HCT116 (cell line): ENCODE data around the gene ZAR1L. TPM values are rescaled to one million over a fixed set of nuclear protein-coding genes. Genes with fewer than 3 reads are reported as not detected.
A peak's percentile ranks its signal among the peaks of the same experiment; 100 is the strongest.

ENCODE experiments used
- ATAC-seq: fragments of 200-7000 bp; cut with Tn5 transposase; 2 replicates; pipeline ENCODE4 v1.9.1; 2020; ENCODE audit warnings: mild to moderate bottlenecking, moderate library complexity
- BruUV-seq: library from RNA; stranded (reverse); fragments of 400-500 nt; replicated peaks from 2 replicates; lab custom pipeline; 2021; lab: Mats Ljungman, UMichigan
- CTCF ChIA-PET: fragments of 300-600 bp; sonication (Branson Sonifier 250); formaldehyde crosslinking; loops from one replicate; lab custom pipeline; 2021; ENCODE audit warnings: antibody characterized with exemption; lab: Charles Lee
- POLR2A ChIA-PET: fragments of 300-600, 350-600 bp; sonication (Branson Sonifier 250); formaldehyde crosslinking; loops from one replicate; lab custom pipeline; 2021; ENCODE audit warnings: antibody characterized with exemption; lab: Charles Lee
- RAD21 ChIA-PET, 2 experiments: fragments of 300-600 bp; sonication (Branson Sonifier 250); formaldehyde crosslinking; loops; one replicate each; lab custom pipeline; 2023; ENCODE audit warnings: low total read pairs in 2 of 2; ENCODE audit not compliant: uncharacterized antibody in 2 of 2, unreplicated experiment in 2 of 2, low non-redundant PET in 1 of 2; lab: Charles Lee
- DNase-seq: peaks from one replicate; pipeline ENCODE4 v3.0.0-alpha.2; 2010; ENCODE audit warnings: low read depth, low spot score
- H2AFZ ChIP-seq: fragments of 200-600 bp; shearing (Covaris generic), sonication (generic); 2 replicates; pipeline ENCODE4 v1.6.1; 2017; ENCODE audit warnings: low read depth, mixed run types, mixed read lengths, antibody characterized with exemption, low read length; ENCODE audit not compliant: poor library complexity, severe bottlenecking
- H3K27ac ChIP-seq: 2 replicates; pipeline ENCODE4 v1.5.1; 2012; ENCODE audit warnings: low read depth, low read length
- H3K27me3 ChIP-seq: fragments of 200-600 bp; sonication (generic); 2 replicates; pipeline ENCODE4 v1.6.1; 2016; ENCODE audit warnings: mixed run types, low read length, mixed read lengths; ENCODE audit not compliant: insufficient read depth
- H3K36me3 ChIP-seq, 2 experiments: fragments of 200-500 bp in 1 of 2; fragments of 200-600 bp in 1 of 2; sonication (Bioruptor generic) in 1 of 2; sonication (generic) in 1 of 2; 2 replicates each; pipeline versions ENCODE4 v1.5.1 to v1.6.1; 2014 to 2016; ENCODE audit warnings: low read length in 2 of 2, inconsistent platforms in 1 of 2, mixed read lengths in 1 of 2, mixed run types in 1 of 2; ENCODE audit not compliant: insufficient read depth in 2 of 2, control insufficient read depth in 1 of 2
- H3K4me1 ChIP-seq, 2 experiments: fragments of 200-600 bp in 1 of 2; sonication (generic) in 1 of 2; 2 replicates each; pipeline versions ENCODE4 v1.5.1 to v1.6.1; 2012 to 2017; ENCODE audit warnings: low read length in 2 of 2, inconsistent platforms in 1 of 2, mild to moderate bottlenecking in 1 of 2, mixed read lengths in 1 of 2, mixed run types in 1 of 2, moderate library complexity in 1 of 2; ENCODE audit not compliant: insufficient read depth in 2 of 2, control insufficient read depth in 1 of 2
- H3K4me2 ChIP-seq: fragments of 200-600 bp; sonication (generic); 2 replicates; pipeline ENCODE4 v1.6.1; 2017; ENCODE audit warnings: mixed run types, low read length, mixed read lengths
- H3K4me3 ChIP-seq, 2 experiments: fragments of 200-600 bp in 1 of 2; sonication (generic) in 1 of 2; replicated peaks in 1 of 2; 2 replicates each; pipeline ENCODE4 v1.5.1; 2011 to 2016; ENCODE audit warnings: low read length in 2 of 2, control low read depth in 1 of 2, low read depth in 1 of 2, mild to moderate bottlenecking in 1 of 2, mixed read lengths in 1 of 2, mixed run types in 1 of 2
- H3K79me2 ChIP-seq: fragments of 200-600 bp; sonication (generic); 2 replicates; pipeline ENCODE4 v1.6.1; 2017; ENCODE audit warnings: mild to moderate bottlenecking, mixed run types, low read length, moderate library complexity, mixed read lengths; ENCODE audit not compliant: insufficient read depth
- H3K9ac ChIP-seq: fragments of 200-600 bp; sonication (generic); 2 replicates; pipeline ENCODE4 v1.6.1; 2016; ENCODE audit warnings: low read length, mixed read lengths
- H3K9me2 ChIP-seq: fragments of 200-600 bp; sonication (generic), shearing (Covaris generic); 2 replicates; pipeline ENCODE4 v1.6.1; 2017; ENCODE audit warnings: mixed run types, mild to moderate bottlenecking, moderate library complexity; ENCODE audit not compliant: insufficient read depth
- H3K9me3 ChIP-seq, 2 experiments: fragments of 200-500 bp in 1 of 2; fragments of 200-600 bp in 1 of 2; sonication (Bioruptor generic) in 1 of 2; sonication (generic) in 1 of 2; 2 replicates each; pipeline ENCODE4 v1.6.1; 2014 to 2017; ENCODE audit warnings: low read length in 2 of 2, mixed read lengths in 2 of 2, inconsistent platforms in 1 of 2, low read depth in 1 of 2, mild to moderate bottlenecking in 1 of 2, mixed run types in 1 of 2, moderate library complexity in 1 of 2; ENCODE audit not compliant: control insufficient read depth in 1 of 2, insufficient read depth in 1 of 2
- H4K20me1 ChIP-seq: fragments of 200-600 bp; sonication (generic), shearing (Covaris generic); 2 replicates; pipeline ENCODE4 v1.6.1; 2017; ENCODE audit warnings: mixed run types, mild to moderate bottlenecking, moderate library complexity; ENCODE audit not compliant: insufficient read depth
- CBX3 ChIP-seq: IDR thresholded peaks from 2 replicates; pipeline ENCODE4 v1.6.1; 2012; ENCODE audit warnings: low read depth
- EGR1 ChIP-seq: IDR thresholded peaks from 2 replicates; pipeline ENCODE4 v1.6.1; 2012; ENCODE audit warnings: low read depth
- ELF1 ChIP-seq: IDR thresholded peaks from 2 replicates; pipeline ENCODE4 v1.6.1; 2012; ENCODE audit warnings: low read depth, borderline replicate concordance
- EZH2 ChIP-seq: fragments of 200-600 bp; sonication (generic); IDR thresholded peaks from 2 replicates; pipeline ENCODE4 v1.6.1; 2017; ENCODE audit warnings: antibody characterized with exemption, mixed run types
- EZH2phosphoT487 ChIP-seq: fragments of 200-600 bp; IDR thresholded peaks from 2 replicates; pipeline ENCODE4 v1.6.1; 2018; ENCODE audit warnings: antibody characterized with exemption, borderline replicate concordance
- JUND ChIP-seq: IDR thresholded peaks from 2 replicates; pipeline ENCODE4 v1.6.1; 2012
- RAD21 ChIP-seq: IDR thresholded peaks from 2 replicates; pipeline ENCODE4 v1.6.1; 2012; ENCODE audit warnings: low read depth, mild to moderate bottlenecking
- SIN3A ChIP-seq: IDR thresholded peaks from 2 replicates; pipeline ENCODE4 v1.6.1; 2012; ENCODE audit warnings: low read depth
- SRF ChIP-seq: IDR thresholded peaks from 2 replicates; pipeline ENCODE4 v1.6.1; 2012; ENCODE audit warnings: low read depth
- YY1 ChIP-seq: IDR thresholded peaks from 2 replicates; pipeline ENCODE4 v1.6.1; 2011; ENCODE audit warnings: low read length, low read depth, moderate library complexity, mild to moderate bottlenecking; ENCODE audit not compliant: insufficient replicate concordance; ENCODE audit errors: extremely low read depth
- ZFX ChIP-seq: fragments of 450-650 bp; IDR thresholded peaks from 2 replicates; pipeline ENCODE4 v1.6.1; 2017
- ZNF274 ChIP-seq: fragments of 200-500 bp; sonication (Bioruptor generic); IDR thresholded peaks from 2 replicates; pipeline ENCODE4 v1.6.1; 2014; ENCODE audit warnings: mild to moderate bottlenecking, low read depth, low read length, inconsistent platforms
- intact Hi-C: fragments of 100-400 bp; cut with micrococcal nuclease; formaldehyde crosslinking; loops from 2 replicates; pipeline ENCODE4 v1.10.0; 2022
- total RNA-seq: library from RNA; stranded (reverse); gene quantifications from one replicate; pipeline ENCODE4 v1.2.1, GENCODE V29; 2021; ENCODE audit not compliant: unreplicated experiment
- TF ChIP-seq, protein P1 (sequence below): IDR thresholded peaks from 2 replicates; pipeline ENCODE4 v1.6.1; 2012
- TF ChIP-seq, protein P2 (sequence below): IDR thresholded peaks from 2 replicates; pipeline ENCODE4 v1.6.1; 2012; ENCODE audit warnings: low read depth
- TF ChIP-seq, protein P3 (sequence below): IDR thresholded peaks from 2 replicates; pipeline ENCODE4 v1.6.1; 2012

Gene ZAR1L
- total RNA-seq, 1 experiment from 2014 or later: 0.15 TPM

DNA sequence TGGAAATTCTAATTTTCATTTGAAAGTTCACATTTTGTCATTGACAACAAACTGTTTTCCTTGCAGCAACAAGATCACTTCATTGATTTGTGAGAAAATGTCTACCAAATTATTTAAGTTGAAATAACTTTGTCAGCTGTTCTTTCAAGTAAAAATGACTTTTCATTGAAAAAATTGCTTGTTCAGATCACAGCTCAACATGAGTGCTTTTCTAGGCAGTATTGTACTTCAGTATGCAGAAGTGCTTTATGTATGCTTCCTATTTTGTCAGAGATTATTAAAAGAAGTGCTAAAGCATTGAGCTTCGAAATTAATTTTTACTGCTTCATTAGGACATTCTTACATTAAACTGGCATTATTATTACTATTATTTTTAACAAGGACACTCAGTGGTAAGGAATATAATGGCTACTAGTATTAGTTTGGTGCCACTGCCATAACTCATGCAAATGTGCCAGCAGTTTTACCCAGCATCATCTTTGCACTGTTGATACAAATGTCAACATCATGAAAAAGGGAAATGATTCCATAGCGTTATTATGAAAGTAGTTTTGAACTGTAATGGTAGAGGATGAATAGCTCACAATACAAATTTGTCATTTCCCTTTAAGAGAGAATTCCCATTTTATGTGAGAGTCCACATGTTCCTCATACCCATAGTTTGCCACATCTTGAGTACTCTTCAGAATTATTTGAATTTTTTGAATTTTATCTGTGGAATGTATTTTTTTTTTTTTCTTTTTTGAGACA, 2.7 kb upstream of the ZAR1L start:
- ChIA-PET CTCF (interaction anchor here (0.9 to 1.9 kb wide), 2 partner anchors 154 to 408 kb away, joined by 3 to 4 read pairs; no protein-coding TSS in a partner anchor), POLR2A (no interaction called here)
- H3K4me3 ChIP-seq: no peak overlapping the region
- H2AFZ ChIP-seq: no peak overlapping the region
- H3K4me2 ChIP-seq: no peak overlapping the region
- no peaks in the 10 kb centered on the region for H3K9me2 ChIP-seq
- H3K4me1 ChIP-seq: peaks cover 7 to 16% of the 10 kb centered on the region in 2 experiments
- DNase-seq: no peak
- H3K27me3 ChIP-seq: no peaks in the 10 kb centered on the region
- no peak overlapping the region for H3K27ac ChIP-seq
- no TSS peak for BruUV-seq
- no peak for TF ChIP-seq ELF1
- TF ChIP-seq EGR1: no peak
- TF ChIP-seq EZH2phosphoT487: no peak
- no peak for TF ChIP-seq SIN3A
- no peak for TF ChIP-seq EZH2
- TF ChIP-seq SRF: no peak
- no peak for TF ChIP-seq RAD21
- TF ChIP-seq ZFX: no peak
- TF ChIP-seq, protein P1, sequence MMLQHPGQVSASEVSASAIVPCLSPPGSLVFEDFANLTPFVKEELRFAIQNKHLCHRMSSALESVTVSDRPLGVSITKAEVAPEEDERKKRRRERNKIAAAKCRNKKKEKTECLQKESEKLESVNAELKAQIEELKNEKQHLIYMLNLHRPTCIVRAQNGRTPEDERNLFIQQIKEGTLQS: no peak
- TF ChIP-seq, all 23 proteins: peak for 0
- Histone ChIP-seq H3K79me2 (peaks cover 7% of the 10 kb centered on the region; the same call in 1 of the 2 replicates), H3K9me3 (no peaks in the 10 kb centered on the region), H3K9ac (no peak overlapping the region), H4K20me1 (no peaks in the 10 kb centered on the region), H3K36me3 (peaks cover 0 to 9% of the 10 kb centered on the region in 2 experiments; a peak in 2 of 4 replicates)
- RAD21 ChIA-PET: no interaction called here
- intact Hi-C loops: loop anchor here (2.0 to 5.0 kb wide), 2 partner anchors 21 to 219 kb away; partner anchors contain the start of gene N4BP2L2
- no peak for ATAC-seq

DNA sequence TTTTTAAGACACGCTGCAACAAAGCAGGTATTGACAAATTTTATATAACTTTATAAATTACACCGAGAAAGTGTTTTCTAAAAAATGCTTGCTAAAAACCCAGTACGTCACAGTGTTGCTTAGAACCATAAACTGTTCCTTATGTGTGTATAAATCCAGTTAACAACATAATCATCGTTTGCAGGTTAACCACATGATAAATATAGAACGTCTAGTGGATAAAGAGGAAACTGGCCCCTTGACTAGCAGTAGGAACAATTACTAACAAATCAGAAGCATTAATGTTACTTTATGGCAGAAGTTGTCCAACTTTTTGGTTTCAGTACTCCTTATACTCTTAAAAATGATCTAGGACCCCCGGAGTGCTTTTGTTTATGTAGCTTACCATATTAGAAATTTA, 1.3 kb upstream of the ZAR1L start:
- Histone ChIP-seq H3K4me2 (peak overlapping the region; percentile 93), H3K36me3 (peaks cover 0 to 9% of the 10 kb centered on the region in 2 experiments; a peak in 1 of 4 replicates), H3K9me2 (no peaks in the 10 kb centered on the region), H3K4me1 (peaks cover 7 to 16% of the 10 kb centered on the region in 2 experiments), H2AFZ (peak overlapping the region; percentile 52), H4K20me1 (no peaks in the 10 kb centered on the region), H3K27ac (peak overlapping the region; percentile 82; the same call in 1 of the 2 replicates), H3K4me3 (peak overlapping the region; percentile 68 to 82), H3K9me3 (no peaks in the 10 kb centered on the region), H3K27me3 (no peaks in the 10 kb centered on the region), H3K9ac (peak overlapping the region; percentile 91), H3K79me2 (peaks cover 7% of the 10 kb centered on the region; the same call in 1 of the 2 replicates)
- ChIA-PET RAD21 (no interaction called here), CTCF (interaction anchor here (2.6 kb wide), 1 partner anchor 407 kb away, joined by 13 read pairs; no protein-coding TSS in a partner anchor), POLR2A (no interaction called here)
- intact Hi-C loops: loop anchor here (2.0 to 5.0 kb wide), 2 partner anchors 22 to 221 kb away; partner anchors contain the start of gene N4BP2L2
- no peak for DNase-seq
- no peak for ATAC-seq
- no TSS peak for BruUV-seq
- TF ChIP-seq RAD21 (no peak), JUND (no peak), ZNF274 (no peak), CBX3 (no peak), SIN3A (no peak), YY1 (no peak)
- TF ChIP-seq, protein P2, sequence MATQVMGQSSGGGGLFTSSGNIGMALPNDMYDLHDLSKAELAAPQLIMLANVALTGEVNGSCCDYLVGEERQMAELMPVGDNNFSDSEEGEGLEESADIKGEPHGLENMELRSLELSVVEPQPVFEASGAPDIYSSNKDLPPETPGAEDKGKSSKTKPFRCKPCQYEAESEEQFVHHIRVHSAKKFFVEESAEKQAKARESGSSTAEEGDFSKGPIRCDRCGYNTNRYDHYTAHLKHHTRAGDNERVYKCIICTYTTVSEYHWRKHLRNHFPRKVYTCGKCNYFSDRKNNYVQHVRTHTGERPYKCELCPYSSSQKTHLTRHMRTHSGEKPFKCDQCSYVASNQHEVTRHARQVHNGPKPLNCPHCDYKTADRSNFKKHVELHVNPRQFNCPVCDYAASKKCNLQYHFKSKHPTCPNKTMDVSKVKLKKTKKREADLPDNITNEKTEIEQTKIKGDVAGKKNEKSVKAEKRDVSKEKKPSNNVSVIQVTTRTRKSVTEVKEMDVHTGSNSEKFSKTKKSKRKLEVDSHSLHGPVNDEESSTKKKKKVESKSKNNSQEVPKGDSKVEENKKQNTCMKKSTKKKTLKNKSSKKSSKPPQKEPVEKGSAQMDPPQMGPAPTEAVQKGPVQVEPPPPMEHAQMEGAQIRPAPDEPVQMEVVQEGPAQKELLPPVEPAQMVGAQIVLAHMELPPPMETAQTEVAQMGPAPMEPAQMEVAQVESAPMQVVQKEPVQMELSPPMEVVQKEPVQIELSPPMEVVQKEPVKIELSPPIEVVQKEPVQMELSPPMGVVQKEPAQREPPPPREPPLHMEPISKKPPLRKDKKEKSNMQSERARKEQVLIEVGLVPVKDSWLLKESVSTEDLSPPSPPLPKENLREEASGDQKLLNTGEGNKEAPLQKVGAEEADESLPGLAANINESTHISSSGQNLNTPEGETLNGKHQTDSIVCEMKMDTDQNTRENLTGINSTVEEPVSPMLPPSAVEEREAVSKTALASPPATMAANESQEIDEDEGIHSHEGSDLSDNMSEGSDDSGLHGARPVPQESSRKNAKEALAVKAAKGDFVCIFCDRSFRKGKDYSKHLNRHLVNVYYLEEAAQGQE: no peak
- TF ChIP-seq, protein P1: no peak
- TF ChIP-seq, protein P3, sequence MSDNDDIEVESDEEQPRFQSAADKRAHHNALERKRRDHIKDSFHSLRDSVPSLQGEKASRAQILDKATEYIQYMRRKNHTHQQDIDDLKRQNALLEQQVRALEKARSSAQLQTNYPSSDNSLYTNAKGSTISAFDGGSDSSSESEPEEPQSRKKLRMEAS: no peak
